PFSK-1 (cell line): Measurements from ENCODE around the gene CSE1L.

Experiments
- POLR2AphosphoS5 ChIP-seq: IDR thresholded peaks from 2 replicates; pipeline ENCODE4 v1.6.1; 2012; ENCODE audit warnings: low read depth, mild to moderate bottlenecking, control low read depth, low read length, moderate library complexity
- TAF1 ChIP-seq: IDR thresholded peaks from 2 replicates; pipeline ENCODE4 v1.6.1; 2012; ENCODE audit warnings: low read length, control low read depth, borderline replicate concordance; ENCODE audit not compliant: insufficient read depth
- TF ChIP-seq, protein P1 (sequence below), 2 experiments: IDR thresholded peaks; 2 replicates each; pipeline versions ENCODE4 v1.6.1 to v1.8.0; 2011 to 2012; ENCODE audit warnings: low read depth in 2 of 2, low read length in 2 of 2, control low read depth in 1 of 2, inconsistent platforms in 1 of 2, mild to moderate bottlenecking in 1 of 2, moderate library complexity in 1 of 2; ENCODE audit not compliant: insufficient read depth in 1 of 2

DNA sequence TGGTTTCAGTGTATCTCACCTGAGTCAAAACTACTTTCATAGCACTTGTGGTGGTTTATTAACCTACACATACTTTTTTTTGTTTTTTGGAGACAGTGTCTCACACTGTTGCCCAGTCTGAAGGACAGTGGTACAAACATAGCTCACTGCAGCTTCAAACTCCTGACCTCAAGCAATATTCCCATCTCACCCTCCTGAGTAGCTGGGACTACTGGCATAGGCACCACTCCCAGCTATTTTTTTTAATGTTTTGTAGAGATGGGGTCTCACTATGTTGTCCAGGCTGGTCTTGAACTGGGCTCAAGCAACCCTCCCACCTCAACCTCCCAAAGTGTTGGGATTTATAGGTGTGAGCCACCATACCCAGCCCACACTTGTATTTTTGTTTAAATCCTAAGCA is 92.3 kb downstream of the CSE1L start:
- TF ChIP-seq TAF1: no peak
- TF ChIP-seq, protein P1, sequence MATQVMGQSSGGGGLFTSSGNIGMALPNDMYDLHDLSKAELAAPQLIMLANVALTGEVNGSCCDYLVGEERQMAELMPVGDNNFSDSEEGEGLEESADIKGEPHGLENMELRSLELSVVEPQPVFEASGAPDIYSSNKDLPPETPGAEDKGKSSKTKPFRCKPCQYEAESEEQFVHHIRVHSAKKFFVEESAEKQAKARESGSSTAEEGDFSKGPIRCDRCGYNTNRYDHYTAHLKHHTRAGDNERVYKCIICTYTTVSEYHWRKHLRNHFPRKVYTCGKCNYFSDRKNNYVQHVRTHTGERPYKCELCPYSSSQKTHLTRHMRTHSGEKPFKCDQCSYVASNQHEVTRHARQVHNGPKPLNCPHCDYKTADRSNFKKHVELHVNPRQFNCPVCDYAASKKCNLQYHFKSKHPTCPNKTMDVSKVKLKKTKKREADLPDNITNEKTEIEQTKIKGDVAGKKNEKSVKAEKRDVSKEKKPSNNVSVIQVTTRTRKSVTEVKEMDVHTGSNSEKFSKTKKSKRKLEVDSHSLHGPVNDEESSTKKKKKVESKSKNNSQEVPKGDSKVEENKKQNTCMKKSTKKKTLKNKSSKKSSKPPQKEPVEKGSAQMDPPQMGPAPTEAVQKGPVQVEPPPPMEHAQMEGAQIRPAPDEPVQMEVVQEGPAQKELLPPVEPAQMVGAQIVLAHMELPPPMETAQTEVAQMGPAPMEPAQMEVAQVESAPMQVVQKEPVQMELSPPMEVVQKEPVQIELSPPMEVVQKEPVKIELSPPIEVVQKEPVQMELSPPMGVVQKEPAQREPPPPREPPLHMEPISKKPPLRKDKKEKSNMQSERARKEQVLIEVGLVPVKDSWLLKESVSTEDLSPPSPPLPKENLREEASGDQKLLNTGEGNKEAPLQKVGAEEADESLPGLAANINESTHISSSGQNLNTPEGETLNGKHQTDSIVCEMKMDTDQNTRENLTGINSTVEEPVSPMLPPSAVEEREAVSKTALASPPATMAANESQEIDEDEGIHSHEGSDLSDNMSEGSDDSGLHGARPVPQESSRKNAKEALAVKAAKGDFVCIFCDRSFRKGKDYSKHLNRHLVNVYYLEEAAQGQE (IDR thresholded peaks at IDR 0.05; ENCODE audit: insufficient read depth in 1 of 2, low read depth in 2 of 2, low read length in 2 of 2): no peak
- TF ChIP-seq POLR2AphosphoS5: no peak
